Endothelial cell of umbilical vein (primary cell): ENCODE data around the gene GPATCH2. TPM values are rescaled to one million over a fixed set of nuclear protein-coding genes. Genes with fewer than 3 reads are reported as not detected.

Source experiments
- BruUV-seq: library from RNA; stranded (reverse); fragments of 400-500 nt; replicated peaks from 2 replicates; lab custom pipeline; 2021; lab: Mats Ljungman, UMichigan
- CTCF ChIA-PET: fragments of 300-600, 350-600 bp; sonication (Branson Sonifier 250); formaldehyde crosslinking; loops from one replicate; lab custom pipeline; 2021; ENCODE audit warnings: antibody characterized with exemption, inconsistent platforms; lab: Charles Lee
- POLR2A ChIA-PET: fragments of 300-600, 350-600 bp; sonication (Branson Sonifier 250); formaldehyde crosslinking; loops from one replicate; lab custom pipeline; 2021; ENCODE audit warnings: antibody characterized with exemption, inconsistent platforms; lab: Charles Lee
- DNase-seq: peaks from one replicate; pipeline ENCODE4 v3.0.0-alpha.2; 2011; ENCODE audit warnings: low read depth, low spot score
- FAIRE-seq: peaks from 2 replicates; lab custom pipeline; 2011; peaks lifted over from hg19 to GRCh38; lab: Jason Lieb, UNC
- H2AFZ ChIP-seq: 2 replicates; pipeline ENCODE4 v1.6.0; 2012; ENCODE audit warnings: low read depth, low read length, control low read depth, inconsistent platforms
- H3K27ac ChIP-seq: 2 replicates; pipeline ENCODE4 v1.5.1; 2011; ENCODE audit warnings: low read depth, mild to moderate bottlenecking, control low read depth, low read length, moderate library complexity; ENCODE audit not compliant: insufficient read depth
- H3K27me3 ChIP-seq, 2 experiments: 2 replicates each; pipeline versions ENCODE4 v1.6.0 to v1.6.1; 2011; ENCODE audit warnings: low read length in 2 of 2, mixed read lengths in 1 of 2; ENCODE audit not compliant: control insufficient read depth in 2 of 2, insufficient read depth in 2 of 2
- H3K36me3 ChIP-seq, 2 experiments: 2 replicates in 1 of 2; 3 replicates in 1 of 2; pipeline ENCODE4 v1.5.1; 2011; ENCODE audit warnings: low read length in 2 of 2, mild to moderate bottlenecking in 1 of 2, moderate library complexity in 1 of 2; ENCODE audit not compliant: control insufficient read depth in 2 of 2, insufficient read depth in 2 of 2; ENCODE audit errors: extremely low read depth in 1 of 2
- H3K4me1 ChIP-seq: 3 replicates; pipeline ENCODE4 v1.5.1; 2011; ENCODE audit warnings: mild to moderate bottlenecking, low read length; ENCODE audit not compliant: control insufficient read depth, insufficient read depth; ENCODE audit errors: extremely low read depth
- H3K4me2 ChIP-seq: 2 replicates; pipeline ENCODE4 v1.6.1; 2011; ENCODE audit warnings: low read length, control low read depth, mixed read lengths; ENCODE audit not compliant: insufficient read depth
- H3K4me3 ChIP-seq, 3 experiments: fragments of 200-600 bp in 1 of 3; sonication (generic), shearing (Covaris generic) in 1 of 3; replicated peaks in 1 of 3; 2 replicates each; pipeline ENCODE4 v1.5.1; 2011 to 2016; ENCODE audit warnings: control low read depth in 3 of 3, low read length in 3 of 3, mild to moderate bottlenecking in 2 of 3, inconsistent platforms in 1 of 3, low read depth in 1 of 3, moderate library complexity in 1 of 3; ENCODE audit not compliant: insufficient read depth in 1 of 3
- H3K79me2 ChIP-seq: 2 replicates; pipeline ENCODE4 v1.6.0; 2012; ENCODE audit warnings: low read length, inconsistent platforms; ENCODE audit not compliant: control insufficient read depth, insufficient read depth
- H3K9ac ChIP-seq: replicated peaks from 2 replicates; pipeline ENCODE3; 2011; ENCODE audit warnings: low read length, control low read depth; ENCODE audit not compliant: insufficient read depth; ENCODE audit errors: extremely low read depth
- H3K9me1 ChIP-seq: replicated peaks from 3 replicates; pipeline ENCODE4 v1.6.0; 2011; ENCODE audit warnings: mild to moderate bottlenecking, low read length; ENCODE audit not compliant: control insufficient read depth, insufficient read depth; ENCODE audit errors: extremely low read depth
- H3K9me3 ChIP-seq: replicated peaks from 2 replicates; pipeline ENCODE4 v1.5.1; 2012; ENCODE audit warnings: low read length, inconsistent platforms; ENCODE audit not compliant: control insufficient read depth, insufficient read depth
- H4K20me1 ChIP-seq: replicated peaks from 2 replicates; pipeline ENCODE3; 2011; ENCODE audit warnings: mild to moderate bottlenecking, low read length; ENCODE audit not compliant: control insufficient read depth, insufficient read depth; ENCODE audit errors: extremely low read depth
- FOS ChIP-seq: IDR thresholded peaks from 2 replicates; pipeline ENCODE4 v1.6.1; 2011; ENCODE audit warnings: mild to moderate bottlenecking, low read length, moderate library complexity, borderline replicate concordance; ENCODE audit not compliant: insufficient read depth
- GATA2 ChIP-seq: IDR thresholded peaks from 2 replicates; pipeline ENCODE4 v1.7.0; 2011; ENCODE audit warnings: low read depth, mild to moderate bottlenecking, moderate library complexity, mixed read lengths, low read length; ENCODE audit not compliant: insufficient read length, insufficient read depth
- MAX ChIP-seq: IDR thresholded peaks from 2 replicates; pipeline ENCODE4 v1.6.1; 2011; ENCODE audit not compliant: insufficient read depth, insufficient read length
- dilution Hi-C: fragments of 300-500 bp; cut with MboI; formaldehyde crosslinking; loops from one replicate; pipeline ENCODE4 v1.15.0; 2019; ENCODE audit warnings: low sequenced_read_pairs; ENCODE audit not compliant: extremely low pct_ligation_motif_present
- intact Hi-C: fragments of 100-400 bp; cut with micrococcal nuclease; formaldehyde crosslinking; loops from one replicate; pipeline ENCODE4 v1.10.0; 2022
- polyA plus RNA-seq, 4 experiments: library from polyadenylated mRNA; depleted of rRNA in 3 of 4; stranded (reverse) in 3 of 4; unstranded in 1 of 4; fragments of >200 nt; gene quantifications; 2 replicates each; pipeline versions ENCODE4 v1.2.1 to v1.2.3, GENCODE V29; 2011 to 2012; ENCODE audit warnings: missing spikeins in 1 of 4
- total RNA-seq: library from RNA; stranded (reverse); gene quantifications from 2 replicates; pipeline ENCODE4 v1.2.3, GENCODE V29; 2021

GPATCH2 gene
- total and polyA plus RNA-seq, 2 donors (not counting 3 experiments of a cell fraction or from before 2014, with no cell fraction given) = 3.3 to 15.6 TPM

GRCh38 chr1:217494767-217495166 is 136.1 kb downstream of the GPATCH2 start:
- POLR2A ChIA-PET = no interaction called here
- H3K36me3 ChIP-seq = no peaks in the 10 kb centered on the region
- no peak overlapping the region for H3K27ac ChIP-seq
- H3K4me3 ChIP-seq = no peak overlapping the region
- H3K79me2 ChIP-seq = no peaks in the 10 kb centered on the region
- BruUV-seq = no TSS peak
- no peak overlapping the region for H3K9ac ChIP-seq
- dilution Hi-C loops (no loop called here), intact Hi-C loops (no loop called here)
- no peaks in the 10 kb centered on the region for H3K9me1 ChIP-seq
- DNase-seq (no peak), FAIRE-seq (no peak)
- no peaks in the 10 kb centered on the region for H3K9me3 ChIP-seq
- H3K4me2 ChIP-seq = no peak overlapping the region
- H2AFZ ChIP-seq = no peak overlapping the region
- no peaks in the 10 kb centered on the region for H4K20me1 ChIP-seq
- H3K27me3 ChIP-seq = no peaks in the 10 kb centered on the region
- no peak for TF ChIP-seq FOS
- H3K4me1 ChIP-seq = peaks cover 5% of the 10 kb centered on the region
- CTCF ChIA-PET = no interaction called here

GRCh38 chr1:217493290-217493689 is 137.6 kb downstream of the GPATCH2 start:
- Histone ChIP-seq H3K79me2 (no peaks in the 10 kb centered on the region), H3K4me3 (no peak overlapping the region), H3K9me1 (no peaks in the 10 kb centered on the region), H3K27me3 (no peaks in the 10 kb centered on the region), H3K27ac (no peak overlapping the region), H2AFZ (no peak overlapping the region), H3K36me3 (no peaks in the 10 kb centered on the region), H3K4me2 (peak overlapping the region; percentile 24), H3K9me3 (no peaks in the 10 kb centered on the region), H3K4me1 (peaks cover 5% of the 10 kb centered on the region), H3K9ac (no peak overlapping the region), H4K20me1 (no peaks in the 10 kb centered on the region)
- BruUV-seq = no TSS peak
- dilution Hi-C loops (no loop called here), intact Hi-C loops (no loop called here)
- TF ChIP-seq GATA2 = peak; percentile 64
- TF ChIP-seq MAX = no peak
- CTCF ChIA-PET = no interaction called here
- POLR2A ChIA-PET = no interaction called here
- no peak for FAIRE-seq
- no peak for DNase-seq
